ENCODE results near the gene MTTP. TPM values are rescaled to one million over a fixed set of nuclear protein-coding genes. Genes with fewer than 3 reads are reported as not detected.

Gene MTTP
- total and polyA plus RNA-seq, 10 donors: 0.07 to 0.97 (median 0.12) TPM; not detected in 3

DNA sequence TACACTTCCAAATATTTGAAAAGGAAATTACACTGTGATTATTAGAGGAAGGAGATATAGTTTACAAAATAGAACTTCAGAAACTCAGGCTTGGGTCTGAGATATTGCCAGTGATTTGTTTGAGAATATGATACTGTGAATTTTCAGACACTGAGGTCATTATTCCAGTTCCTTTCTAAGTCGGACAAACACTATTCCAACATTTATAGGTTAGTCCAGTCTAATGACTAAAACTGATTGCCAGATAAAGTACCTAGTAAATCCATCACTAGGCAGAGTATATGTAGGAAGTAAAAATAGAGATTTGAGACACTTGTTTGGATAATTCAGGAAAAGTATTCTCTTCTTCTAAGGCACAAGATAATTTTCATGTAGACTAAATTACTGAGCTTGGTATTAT lies 13.2 kb downstream of the MTTP start:
- H3K36me3 ChIP-seq: no peaks in the 10 kb centered on the region
- 70 to 92% (median 80%) methylated on average over 1 of the region's 1 CpG for WGBS, 5 donors
- intact Hi-C loops (cut with DNase I; ENCODE audit: low total_unique reads): no loop called here
- no peaks in the 10 kb centered on the region for H3K4me1 ChIP-seq
- no peak for DNase-seq
- peaks cover 0 to 6% (median 0%) of the 10 kb centered on the region in 7 donors for H3K27me3 ChIP-seq (replicated peaks in 1 of 7)
- no peak overlapping the region for H3K27ac ChIP-seq
- TF ChIP-seq POLR2AphosphoS5 (IDR thresholded peaks at IDR 0.05): no peak
- TF ChIP-seq, protein P1, sequence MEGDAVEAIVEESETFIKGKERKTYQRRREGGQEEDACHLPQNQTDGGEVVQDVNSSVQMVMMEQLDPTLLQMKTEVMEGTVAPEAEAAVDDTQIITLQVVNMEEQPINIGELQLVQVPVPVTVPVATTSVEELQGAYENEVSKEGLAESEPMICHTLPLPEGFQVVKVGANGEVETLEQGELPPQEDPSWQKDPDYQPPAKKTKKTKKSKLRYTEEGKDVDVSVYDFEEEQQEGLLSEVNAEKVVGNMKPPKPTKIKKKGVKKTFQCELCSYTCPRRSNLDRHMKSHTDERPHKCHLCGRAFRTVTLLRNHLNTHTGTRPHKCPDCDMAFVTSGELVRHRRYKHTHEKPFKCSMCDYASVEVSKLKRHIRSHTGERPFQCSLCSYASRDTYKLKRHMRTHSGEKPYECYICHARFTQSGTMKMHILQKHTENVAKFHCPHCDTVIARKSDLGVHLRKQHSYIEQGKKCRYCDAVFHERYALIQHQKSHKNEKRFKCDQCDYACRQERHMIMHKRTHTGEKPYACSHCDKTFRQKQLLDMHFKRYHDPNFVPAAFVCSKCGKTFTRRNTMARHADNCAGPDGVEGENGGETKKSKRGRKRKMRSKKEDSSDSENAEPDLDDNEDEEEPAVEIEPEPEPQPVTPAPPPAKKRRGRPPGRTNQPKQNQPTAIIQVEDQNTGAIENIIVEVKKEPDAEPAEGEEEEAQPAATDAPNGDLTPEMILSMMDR (IDR thresholded peaks at IDR 0.05 in 8 of 11, conservative IDR thresholded peaks at IDR 0.05 in 3 of 11): no peak
- no peak for TF ChIP-seq POLR2A (IDR thresholded peaks at IDR 0.05)
- H3K4me3 ChIP-seq: no peak overlapping the region
- no peaks in the 10 kb centered on the region for H3K9me3 ChIP-seq

- H3K27me3 ChIP-seq (replicated peaks in 1 of 7): no peaks in the 10 kb centered on the region
- no peaks in the 10 kb centered on the region for H3K4me1 ChIP-seq
- intact Hi-C loops (cut with DNase I; ENCODE audit: low total_unique reads): no loop called here
- no peak for DNase-seq
- no peaks in the 10 kb centered on the region for H3K36me3 ChIP-seq
- WGBS, 5 donors: 90 to 94% (median 92%) methylated on average over 3 of the region's 3 CpGs
- TF ChIP-seq, protein P1 (IDR thresholded peaks at IDR 0.05 in 8 of 11, conservative IDR thresholded peaks at IDR 0.05 in 3 of 11): no peak
- TF ChIP-seq POLR2A (IDR thresholded peaks at IDR 0.05): no peak
- no peak for TF ChIP-seq POLR2AphosphoS5 (IDR thresholded peaks at IDR 0.05)
- H3K4me3 ChIP-seq: no peak overlapping the region
- no peak overlapping the region for H3K27ac ChIP-seq
- no peaks in the 10 kb centered on the region for H3K9me3 ChIP-seq
Observed at GRCh38 chr4:99591757-99592156, 17.1 kb downstream of the MTTP start.

- Histone ChIP-seq H3K9me3 (no peaks in the 10 kb centered on the region), H3K4me3 (no peak overlapping the region), H3K36me3 (no peaks in the 10 kb centered on the region), H3K27ac (no peak overlapping the region), H3K4me1 (no peaks in the 10 kb centered on the region), H3K27me3 (replicated peaks in 1 of 7) (no peaks in the 10 kb centered on the region)
- WGBS, 5 donors: 85 to 96% (median 91%) methylated on average over 4 of the region's 4 CpGs
- intact Hi-C loops (cut with DNase I; ENCODE audit: low total_unique reads): no loop called here
- no peak for DNase-seq
- TF ChIP-seq, protein P1 (IDR thresholded peaks at IDR 0.05 in 8 of 11, conservative IDR thresholded peaks at IDR 0.05 in 3 of 11): no peak
- no peak for TF ChIP-seq POLR2A (IDR thresholded peaks at IDR 0.05)
- no peak for TF ChIP-seq POLR2AphosphoS5 (IDR thresholded peaks at IDR 0.05)
Observed at GRCh38 chr4:99593781-99594641, 19.4 kb downstream of the MTTP start.

DNA sequence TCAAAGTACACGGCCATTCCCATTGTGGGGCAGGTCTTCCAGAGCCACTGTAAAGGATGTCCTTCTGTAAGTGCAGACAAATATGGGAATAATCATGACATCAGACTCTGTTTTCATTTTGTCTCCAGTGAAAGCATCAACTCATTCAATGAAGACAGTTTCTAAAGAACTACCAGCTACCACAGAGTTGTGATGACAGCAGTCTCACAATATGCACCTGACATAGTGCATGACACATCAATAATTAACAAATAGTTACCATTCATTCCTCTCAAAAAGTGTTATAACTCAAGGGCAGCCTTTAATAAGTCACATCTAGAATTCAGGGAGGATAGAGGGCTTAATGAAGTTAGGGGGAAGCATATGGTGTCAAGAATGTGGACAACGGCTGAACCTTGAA lies 20.2 kb downstream of the MTTP start:
- 90 to 91% (median 90%) methylated on average over 2 of the region's 2 CpGs for WGBS, 5 donors
- no peak overlapping the region for H3K4me3 ChIP-seq
- no peaks in the 10 kb centered on the region for H3K27me3 ChIP-seq (replicated peaks in 1 of 7)
- no peaks in the 10 kb centered on the region for H3K4me1 ChIP-seq
- no peaks in the 10 kb centered on the region for H3K36me3 ChIP-seq
- no peak for DNase-seq
- intact Hi-C loops (cut with DNase I; ENCODE audit: low total_unique reads): no loop called here
- TF ChIP-seq POLR2A (IDR thresholded peaks at IDR 0.05) (no peak), POLR2AphosphoS5 (IDR thresholded peaks at IDR 0.05) (no peak)
- TF ChIP-seq, protein P1 (IDR thresholded peaks at IDR 0.05 in 8 of 11, conservative IDR thresholded peaks at IDR 0.05 in 3 of 11): no peak
- no peaks in the 10 kb centered on the region for H3K9me3 ChIP-seq
- H3K27ac ChIP-seq: no peak overlapping the region

Measured in spleen (tissue), 11 donors.